HG03097 (cell line): ENCODE measurements around the gene ABCG5.

Experiments used
- ATAC-seq: cut with Tn5 transposase; IDR thresholded peaks from one replicate; pipeline ENCODE4 v1.9.1; 2021; ENCODE audit not compliant: unreplicated experiment, low FRiP score

ABCG5 gene

GRCh38 chr2:43842866-43843226 is 4.2 kb upstream of the ABCG5 start:
- no peak for ATAC-seq

GRCh38 chr2:43841949-43842865 is 3.6 kb upstream of the ABCG5 start:
- ATAC-seq: no peak

GRCh38 chr2:43840965-43841364 is 2.3 kb upstream of the ABCG5 start:
- no peak for ATAC-seq

- ATAC-seq: no peak
Observed at GRCh38 chr2:43839776-43840564, 1.3 kb upstream of the ABCG5 start.

GRCh38 chr2:43837831-43838559 is 644 bp downstream of the ABCG5 start:
- ATAC-seq: no peak

GRCh38 chr2:43837033-43837432 is 1.6 kb downstream of the ABCG5 start:
- no peak for ATAC-seq

- ATAC-seq: no peak
Observed at GRCh38 chr2:43832457-43832856, 6.2 kb downstream of the ABCG5 start.

GRCh38 chr2:43831543-43832294 is 6.9 kb downstream of the ABCG5 start:
- no peak for ATAC-seq

- no peak for ATAC-seq
Observed at GRCh38 chr2:43826305-43827250, 12.1 kb downstream of the ABCG5 start.

- no peak for ATAC-seq
Observed at GRCh38 chr2:43825841-43826240, 12.8 kb downstream of the ABCG5 start.

GRCh38 chr2:43824951-43825493 is 13.6 kb downstream of the ABCG5 start:
- no peak for ATAC-seq

- ATAC-seq: no peak
Observed at GRCh38 chr2:43824512-43824911, 14.1 kb downstream of the ABCG5 start.

- ATAC-seq: no peak
Observed at GRCh38 chr2:43823751-43824150, 14.9 kb downstream of the ABCG5 start.

- no peak for ATAC-seq
Observed at GRCh38 chr2:43822839-43823238, 15.8 kb downstream of the ABCG5 start.

GRCh38 chr2:43819491-43820163 is 19.0 kb downstream of the ABCG5 start:
- ATAC-seq: no peak

GRCh38 chr2:43818761-43819160 is 19.9 kb downstream of the ABCG5 start:
- no peak for ATAC-seq

GRCh38 chr2:43814711-43815110 is 23.9 kb downstream of the ABCG5 start:
- ATAC-seq: no peak

GRCh38 chr2:43812947-43813346 is 25.7 kb downstream of the ABCG5 start:
- no peak for ATAC-seq
